GM20000 (cell line): ENCODE data around the gene EI24.
A peak's percentile ranks its signal among the peaks of the same experiment; 100 is the strongest.
"Not testable (repeated sequence)": the region's sequence is repeated elsewhere in the genome, so short reads cannot be mapped to it uniquely, and the experiment has no call there.

Experiments used
- DNase-seq: peaks from one replicate; pipeline ENCODE4 v3.0.0; 2012; ENCODE audit warnings: low spot score
- CTCF ChIP-seq: IDR thresholded peaks from 2 replicates; pipeline ENCODE4 v1.5.1; 2012; ENCODE audit warnings: mild to moderate bottlenecking, control low read depth; ENCODE audit errors: extremely low read depth, missing control alignments

EI24 gene

GRCh38 chr11:125562430-125562829 is 6.8 kb upstream of the EI24 start:
- DNase-seq = no peak
- no peak for TF ChIP-seq CTCF

- no peak for DNase-seq
- TF ChIP-seq CTCF = no peak
These were observed 4.9 kb upstream of the EI24 start for GRCh38 chr11:125564357-125564756.

GRCh38 chr11:125566235-125566634 is 3.0 kb upstream of the EI24 start:
- no peak for TF ChIP-seq CTCF
- DNase-seq = no peak

GRCh38 chr11:125569915-125570621 is 791 bp downstream of the EI24 start:
- peak; percentile 39 for DNase-seq
- TF ChIP-seq CTCF = no peak

- no peak for TF ChIP-seq CTCF
- DNase-seq = no peak
These were observed 1.7 kb downstream of the EI24 start for GRCh38 chr11:125570952-125571351.

GRCh38 chr11:125572916-125573315 is 3.6 kb downstream of the EI24 start:
- no peak for DNase-seq
- no peak for TF ChIP-seq CTCF

GRCh38 chr11:125577181-125577580 is 7.9 kb downstream of the EI24 start:
- DNase-seq = not testable (repeated sequence)

- DNase-seq = no peak
- TF ChIP-seq CTCF = no peak
These were observed 9.5 kb downstream of the EI24 start for GRCh38 chr11:125578783-125579182.
